NOMO-1 treated with dmso at 0.1 percent for 144 hours (cell line): ENCODE results near the gene PCMT1.
"Not testable (repeated sequence)": the region's sequence is repeated elsewhere in the genome, so short reads cannot be mapped to it uniquely, and the experiment has no call there.

Source experiments
- DNase-seq: peaks from one replicate; lab custom pipeline; 2025; ENCODE audit not compliant: unreplicated experiment; lab: John Stamatoyannopoulos, UW

PCMT1 gene

DNA sequence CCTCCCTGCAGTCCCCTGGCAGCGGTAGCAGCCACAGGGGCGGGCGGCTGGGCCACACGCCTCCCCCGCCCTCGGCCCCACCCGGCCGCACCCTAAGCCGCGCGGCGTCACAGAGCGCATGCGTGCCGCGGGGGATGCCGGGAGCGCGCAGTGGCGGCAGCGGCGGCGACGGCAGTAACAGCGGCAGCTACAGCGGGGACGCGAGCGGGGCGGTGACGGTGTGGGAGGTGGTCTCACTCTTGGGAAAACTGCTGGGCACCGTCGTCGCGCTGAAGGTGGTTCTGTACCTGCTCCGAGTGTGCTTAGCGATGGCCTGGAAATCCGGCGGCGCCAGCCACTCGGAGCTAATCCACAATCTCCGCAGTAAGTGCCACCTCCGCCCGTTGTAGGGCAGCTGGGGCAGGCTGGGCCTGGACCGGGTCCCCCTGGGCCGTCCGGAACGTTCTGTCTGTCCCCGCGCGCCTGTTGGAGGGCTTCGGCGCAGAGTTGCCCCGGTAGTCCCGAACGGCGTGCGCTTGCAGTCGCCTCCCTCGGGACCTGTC, at the start of gene PCMT1:
Gene PCMT1, plus strand, starts transcription at position 148 of the 542 bp plus-strand sequence. Its CDS starts 161 bp downstream, at position 309.
- peak; percentile 87 for DNase-seq

DNA sequence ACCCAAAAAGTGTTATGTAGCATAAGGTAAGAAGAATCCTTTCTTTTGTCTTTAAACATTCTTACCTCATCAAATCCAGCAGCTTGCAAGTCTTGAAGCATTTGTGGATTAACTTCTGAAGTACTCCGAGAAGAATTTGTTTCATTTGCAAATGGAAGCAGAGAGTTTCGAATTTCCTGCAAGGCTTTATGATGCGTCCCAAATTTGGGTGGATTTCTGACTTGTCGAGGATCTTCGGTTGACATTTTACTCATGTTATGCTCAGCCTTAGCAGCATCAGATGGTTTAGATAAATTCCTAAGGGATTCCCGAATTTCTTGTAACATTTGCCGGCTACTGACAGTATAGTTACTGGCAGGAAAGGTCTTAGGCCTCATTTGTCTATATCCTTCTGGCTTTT, 47.8 kb upstream of the PCMT1 start:
- DNase-seq = no peak

DNA sequence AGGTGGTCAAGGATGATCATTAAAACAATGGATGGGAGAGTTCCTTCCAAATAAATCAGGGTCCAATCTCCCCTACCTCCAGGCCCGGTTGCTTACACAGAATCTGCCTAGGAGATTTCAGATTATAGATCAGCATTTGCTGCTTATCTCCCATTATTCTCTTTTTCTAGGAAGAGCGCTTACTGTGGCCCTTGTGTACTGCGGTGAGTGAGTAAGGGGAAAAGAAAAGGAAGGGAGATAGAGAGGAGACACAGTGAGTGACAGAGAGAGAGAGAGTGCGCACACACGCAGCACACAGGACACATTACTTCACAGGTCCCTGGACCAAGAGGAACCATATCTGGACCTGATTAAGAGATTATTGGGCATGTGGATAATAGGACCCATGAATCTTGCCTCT, 37.8 kb upstream of the PCMT1 start:
- DNase-seq = no peak

DNA sequence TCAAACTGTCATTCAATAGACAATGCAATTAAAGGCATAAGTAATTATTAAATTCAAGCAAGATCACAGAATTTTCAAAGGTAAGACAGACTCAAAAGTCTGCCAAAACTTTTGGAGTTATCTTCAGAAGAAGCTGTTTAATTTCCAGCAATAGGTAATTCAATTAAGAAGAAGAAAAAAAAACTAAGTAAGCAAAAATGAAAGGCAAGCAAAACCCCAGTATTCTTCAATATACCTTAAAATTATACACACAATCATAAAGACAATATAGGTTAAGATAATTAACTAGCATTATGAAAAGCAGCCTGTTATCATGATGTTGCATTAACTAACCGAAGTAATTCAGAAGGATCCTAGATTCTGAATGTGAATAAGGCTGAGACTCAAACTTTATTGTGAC, 35.1 kb upstream of the PCMT1 start:
- DNase-seq = no peak

DNA sequence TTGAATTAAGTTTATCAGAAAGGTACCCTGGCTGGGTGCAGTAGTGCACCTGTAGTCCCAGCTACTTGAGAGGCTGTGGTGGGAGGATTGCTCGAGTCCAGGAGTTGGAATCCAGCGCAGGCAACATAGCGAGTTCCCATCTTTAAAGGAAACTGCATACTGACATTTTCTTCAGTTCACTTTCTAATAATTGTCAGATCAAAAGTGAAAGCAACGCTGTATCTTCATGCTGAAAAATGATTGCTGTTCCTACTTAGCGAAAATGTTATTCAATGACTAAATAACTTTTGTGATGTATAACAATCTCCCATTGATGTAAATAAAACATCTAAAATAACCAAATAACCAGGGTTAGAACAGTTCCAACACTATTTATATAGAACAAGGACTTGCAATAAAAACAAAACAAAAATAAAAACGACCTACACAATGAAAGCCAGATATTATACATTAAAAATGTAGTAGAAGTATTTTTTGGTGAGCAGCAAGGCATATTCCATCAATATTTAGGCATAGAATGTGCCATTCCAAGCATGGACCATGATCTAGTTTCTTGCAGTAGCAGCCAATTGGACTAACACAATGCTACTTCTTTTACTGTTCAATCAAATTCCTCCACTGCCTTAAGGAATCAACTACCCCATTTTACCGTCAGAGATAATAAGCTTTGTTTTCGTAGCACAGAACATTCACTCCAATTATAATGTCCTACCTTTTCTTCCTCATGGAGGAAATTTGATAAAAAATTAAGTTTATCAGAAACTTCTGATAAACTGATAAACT, 33.2 kb upstream of the PCMT1 start:
- no peak for DNase-seq

DNA sequence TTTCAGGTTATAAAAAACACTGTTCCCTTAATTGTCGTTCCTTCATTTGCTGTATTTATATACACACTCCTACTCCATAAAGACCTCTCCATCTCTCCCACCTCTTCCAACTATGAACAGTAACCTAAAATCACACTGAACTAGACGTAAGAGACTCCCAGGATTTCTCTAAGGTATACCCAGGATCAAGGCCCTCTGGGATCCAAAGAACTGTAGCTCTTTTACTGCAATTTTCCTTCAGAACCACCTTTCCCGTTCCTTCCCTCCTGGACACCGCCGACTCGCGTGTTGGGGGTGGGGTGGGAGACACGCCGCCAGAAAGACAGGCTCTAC, 32.3 kb upstream of the PCMT1 start:
- DNase-seq = no peak

DNA sequence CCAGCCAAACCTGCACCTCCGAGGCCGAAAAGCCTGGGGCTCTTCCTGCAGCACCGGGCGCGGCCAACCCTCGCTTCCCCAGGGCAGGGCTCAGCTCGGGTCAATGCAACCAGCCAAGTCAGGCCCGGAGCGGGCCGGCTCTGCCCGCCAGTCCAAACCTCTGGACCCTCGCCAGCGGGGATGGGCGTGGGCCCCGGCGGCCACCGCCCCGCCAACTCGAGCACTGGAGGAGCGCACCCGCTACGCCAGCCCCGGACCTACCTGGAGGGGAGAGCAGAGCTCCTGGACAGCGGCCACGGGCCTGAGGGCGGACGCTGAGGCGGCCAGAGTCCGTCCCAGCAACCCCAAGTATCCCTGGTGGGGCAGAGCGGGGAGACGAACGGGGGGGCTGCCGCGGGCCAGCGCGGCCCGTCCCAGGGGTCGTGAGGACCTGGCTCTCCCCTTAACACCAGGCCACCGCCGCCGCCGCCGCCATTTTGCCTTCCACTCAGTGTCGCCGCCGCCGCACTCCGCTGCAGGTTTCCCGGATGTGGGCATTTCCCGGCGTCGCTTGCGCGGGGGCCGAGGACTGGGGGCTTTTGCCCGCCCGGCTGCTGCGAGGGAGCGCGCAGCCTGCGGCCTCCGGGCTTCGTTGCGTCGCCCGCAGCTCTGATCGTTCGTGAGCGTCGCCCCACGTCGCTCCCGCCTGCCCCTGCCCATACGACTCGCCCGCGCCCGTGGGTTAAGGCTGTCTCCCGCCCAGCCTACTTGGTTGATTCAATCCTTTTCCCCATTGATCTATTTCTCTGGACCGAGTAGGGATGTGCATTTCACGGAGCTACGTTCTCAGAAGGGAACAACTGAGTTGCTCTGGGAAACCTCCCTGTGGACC, 31.7 kb upstream of the PCMT1 start, which contains the start of gene LATS1:
Gene LATS1, minus strand, starts transcription at position 514 of the 871 bp plus-strand sequence. CDS start 15,975 bp downstream, outside the sequence.
- DNase-seq = peak; percentile 72

DNA sequence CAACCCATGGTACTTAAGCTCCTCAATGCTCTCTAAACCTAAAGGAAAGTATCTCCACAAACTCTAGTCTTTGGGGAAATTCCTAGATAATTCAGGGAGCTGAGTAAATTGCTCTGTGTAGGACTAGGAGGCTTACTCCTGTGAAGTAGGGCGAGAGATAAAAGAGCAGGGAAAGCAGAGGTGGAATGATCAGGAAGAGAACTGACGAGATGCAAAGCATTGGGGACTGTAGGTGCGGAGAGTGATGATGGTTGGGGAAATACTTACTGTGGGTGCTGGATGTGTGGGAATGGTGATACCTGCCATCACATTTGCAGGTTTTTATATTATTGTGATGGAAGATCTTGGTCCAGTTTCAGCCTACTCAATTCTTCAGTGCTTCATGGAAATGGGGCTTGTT, 30.0 kb upstream of the PCMT1 start:
- no peak for DNase-seq

DNA sequence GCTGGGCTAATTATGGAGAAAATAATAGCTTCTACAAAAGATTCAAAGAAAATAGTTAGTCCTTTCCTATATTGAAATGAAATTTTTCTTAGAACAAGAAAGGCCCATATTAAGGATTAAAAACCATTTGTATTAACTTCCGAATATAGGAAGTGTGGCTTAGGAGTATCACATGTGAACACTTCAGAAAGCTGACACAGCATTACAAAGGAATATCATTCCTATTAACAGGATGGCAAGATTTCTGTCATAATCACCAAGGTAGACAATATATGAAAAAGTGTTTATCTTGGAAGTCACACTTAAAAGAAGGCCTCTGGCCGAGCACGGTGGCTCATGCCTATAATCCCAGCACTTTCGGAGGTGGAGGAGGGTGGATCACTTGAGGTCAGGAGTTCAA, 26.3 kb upstream of the PCMT1 start:
- DNase-seq = no peak

DNA sequence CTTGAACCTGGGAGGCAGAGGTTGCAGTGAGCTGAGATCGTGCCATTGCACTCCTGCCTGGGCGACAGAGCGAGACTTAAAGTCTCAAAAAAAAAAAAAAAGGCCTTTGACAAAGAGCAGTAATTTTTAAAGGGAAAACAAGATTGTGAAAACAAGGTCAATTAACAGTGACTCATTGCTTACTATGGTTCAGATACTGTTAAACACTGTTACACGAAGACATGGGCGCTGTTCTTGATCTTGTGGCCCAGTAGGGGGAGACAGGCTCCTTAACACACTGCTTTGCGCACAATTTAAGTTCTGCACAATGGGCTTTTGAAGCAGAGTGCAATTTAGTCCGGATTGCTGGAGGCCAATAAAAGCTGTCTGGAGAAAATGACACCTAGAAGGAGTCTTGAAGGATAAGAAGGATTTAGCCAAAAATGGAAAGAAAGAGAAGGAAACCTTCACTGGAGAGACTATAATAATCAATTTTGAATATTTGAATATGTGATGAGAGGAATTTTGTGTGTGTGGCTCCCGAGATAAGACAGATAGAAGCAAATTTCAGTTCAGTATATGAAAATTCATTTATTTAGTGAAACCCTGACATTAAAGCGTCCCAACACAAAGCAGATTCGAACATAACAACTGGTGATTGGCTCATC, 25.6 kb upstream of the PCMT1 start:
- DNase-seq = peak; percentile 80

DNA sequence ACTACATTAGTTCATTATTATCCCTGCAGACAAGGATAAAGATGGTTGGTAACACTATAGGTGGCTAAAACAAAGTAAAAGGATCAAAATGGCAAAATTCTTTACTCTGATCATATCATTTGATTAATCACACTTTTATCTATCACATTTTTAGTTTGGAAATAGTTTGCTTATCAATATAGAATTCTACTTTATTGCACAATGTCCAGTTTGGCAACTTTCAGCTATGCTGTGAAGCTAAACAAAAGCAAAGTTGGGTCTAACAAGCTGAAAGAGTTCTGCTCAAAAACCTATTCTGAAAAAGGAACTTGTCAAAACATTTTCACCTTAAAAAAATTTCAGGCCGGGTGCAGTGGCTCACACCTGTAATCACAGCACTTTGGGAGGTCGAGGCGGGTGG, 23.8 kb upstream of the PCMT1 start:
- DNase-seq = no peak

DNA sequence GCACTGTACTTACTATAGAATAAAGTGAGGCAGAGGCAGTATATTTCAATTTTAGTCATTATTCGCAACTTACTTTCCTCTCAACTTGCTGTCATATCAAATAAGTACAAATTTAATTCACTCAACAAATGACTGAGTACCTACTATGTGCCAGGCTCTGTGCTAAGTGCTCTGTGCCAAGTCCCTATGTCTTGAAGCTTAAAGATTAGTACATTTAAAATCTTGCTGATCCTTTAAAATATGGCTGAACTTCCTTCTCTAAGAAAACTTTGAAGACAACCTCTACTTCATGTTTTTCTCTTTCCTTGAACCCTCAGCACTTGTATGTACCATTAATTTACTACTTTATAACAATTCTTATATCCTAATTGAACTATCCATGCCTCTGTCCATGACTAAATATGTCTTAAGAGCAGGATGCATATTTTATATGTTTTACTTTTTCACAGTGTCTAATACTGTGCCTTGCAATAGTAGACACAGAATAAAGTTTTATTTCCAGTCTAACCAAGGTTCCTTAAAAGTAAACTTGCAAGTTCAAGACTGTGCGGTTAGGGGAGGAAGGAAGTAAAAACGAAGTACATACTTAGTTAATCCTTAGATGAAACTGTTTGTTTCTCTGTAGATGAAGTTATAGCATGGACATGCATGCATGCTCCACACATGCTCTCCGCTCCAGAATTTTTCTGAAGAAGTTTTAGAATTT, 21.6 kb upstream of the PCMT1 start:
- peak; percentile 20 for DNase-seq

DNA sequence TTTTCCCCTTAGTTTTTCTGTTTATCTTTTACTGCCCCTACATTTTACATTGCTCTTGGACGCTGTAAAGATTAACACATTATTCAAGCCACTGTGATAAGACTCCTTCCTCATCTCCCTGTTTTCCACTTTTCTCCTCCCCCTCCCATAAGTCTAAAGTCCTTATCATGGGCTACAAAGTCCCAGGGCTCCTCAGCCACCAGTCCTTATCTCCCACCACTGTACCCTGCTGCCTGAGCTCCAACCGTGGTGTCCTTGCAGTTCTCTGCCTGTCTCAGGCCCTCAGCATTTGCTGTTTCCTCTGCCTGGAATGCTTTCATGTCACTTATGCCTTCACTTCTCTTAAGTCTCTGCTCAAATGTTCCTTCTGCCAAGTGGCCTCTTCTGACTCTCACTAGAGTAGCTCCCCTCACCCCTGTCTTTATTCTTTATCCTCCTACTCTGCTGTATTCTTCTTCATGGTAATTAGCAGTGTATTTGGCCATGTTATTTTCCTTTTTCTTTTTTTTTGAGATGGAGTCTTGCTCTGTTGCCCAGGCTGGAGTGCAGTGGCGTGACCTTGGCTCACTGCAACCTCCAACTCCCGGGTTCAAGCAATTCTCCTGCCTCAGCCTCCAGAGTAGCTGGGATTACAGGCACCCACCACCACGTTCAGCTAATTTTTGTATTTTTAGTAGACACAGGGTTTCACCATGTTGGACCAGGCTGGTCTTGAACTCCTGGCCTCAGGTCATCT, 20.9 kb upstream of the PCMT1 start:
- DNase-seq = no peak

DNA sequence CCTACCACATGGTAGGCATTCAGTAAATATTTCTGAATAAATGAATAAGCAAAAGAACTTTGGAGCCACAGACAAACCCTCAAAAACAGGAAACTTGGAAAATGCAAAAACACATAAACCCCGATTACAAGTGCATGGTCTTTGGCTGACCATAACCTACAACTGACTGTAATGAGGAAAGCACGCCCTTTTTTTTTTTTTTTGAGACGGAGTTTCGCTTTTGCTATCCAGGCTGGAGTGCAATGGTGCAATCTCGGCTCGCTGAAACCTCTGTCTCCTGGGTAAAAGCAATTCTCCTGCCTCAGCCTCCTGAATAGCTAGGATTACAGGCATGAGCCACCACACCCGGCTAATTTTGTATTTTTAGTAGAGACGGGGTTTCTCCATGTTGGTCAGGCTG, 19.7 kb upstream of the PCMT1 start:
- DNase-seq = peak; percentile 11

DNA sequence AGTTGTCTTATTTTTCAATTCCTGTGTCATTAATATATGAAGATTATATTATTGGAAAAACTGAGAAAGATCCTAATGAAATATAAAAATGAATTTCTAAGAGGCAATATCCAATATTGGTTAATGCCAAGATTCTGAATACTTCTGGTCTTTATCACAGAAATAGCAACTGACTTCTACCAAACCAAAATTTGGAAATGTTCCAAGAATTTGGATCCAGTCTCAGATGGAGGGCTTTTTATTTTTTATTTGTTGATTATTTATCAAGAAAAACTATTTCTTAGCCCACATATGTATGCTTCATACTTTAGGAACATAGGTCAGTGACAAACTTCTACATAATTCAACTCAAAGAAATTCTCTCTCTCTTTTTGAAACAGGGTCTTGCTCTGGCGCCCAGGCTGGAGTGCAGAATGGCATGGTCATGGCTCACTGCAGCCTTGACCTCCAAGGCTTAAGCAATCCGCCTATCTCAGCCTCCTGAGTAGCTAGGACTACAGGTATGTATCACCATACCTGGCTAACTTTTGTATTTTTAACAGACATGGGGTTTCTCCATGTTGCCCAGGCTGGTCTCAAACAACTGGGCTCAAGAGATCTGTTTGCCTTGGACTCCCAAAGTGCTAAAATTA, 16.3 kb upstream of the PCMT1 start:
- no peak for DNase-seq

DNA sequence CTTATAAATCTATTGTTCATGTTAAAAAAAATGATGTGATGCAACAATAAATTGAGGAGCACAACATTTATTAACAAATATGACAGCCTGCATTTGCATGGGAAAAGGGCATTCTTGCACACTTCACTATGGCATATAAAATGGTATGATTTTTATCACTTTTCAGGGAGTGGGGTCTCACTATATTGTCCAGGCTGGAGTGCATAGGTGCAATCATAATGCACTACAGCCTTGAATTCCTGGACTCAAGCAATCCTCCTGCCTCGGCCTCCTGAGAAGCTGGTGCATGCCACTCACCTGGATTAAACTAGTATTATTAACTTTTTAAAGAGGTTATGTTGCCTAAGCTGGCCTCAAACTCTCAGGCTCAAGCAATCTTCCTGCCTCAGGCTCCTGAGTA, 14.6 kb upstream of the PCMT1 start:
- no peak for DNase-seq

DNA sequence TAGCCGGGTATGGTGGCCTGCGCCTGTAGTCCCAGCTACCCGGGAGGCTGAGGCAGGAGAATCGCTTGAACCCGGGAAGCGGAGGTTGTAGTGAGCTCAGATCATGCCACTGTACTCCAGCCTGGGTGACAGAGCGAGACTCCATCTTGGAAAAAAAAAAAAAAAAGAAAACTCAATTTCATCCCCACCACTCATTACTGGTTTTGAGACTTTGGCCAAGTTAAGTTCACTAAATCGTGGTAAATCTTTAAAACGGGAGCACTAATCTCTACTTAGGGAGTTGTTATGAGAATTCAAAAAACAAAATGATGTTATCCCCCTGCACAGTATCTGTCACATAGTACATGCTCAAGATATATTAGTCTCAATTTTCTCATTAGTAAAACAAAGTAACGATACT, 4.3 kb upstream of the PCMT1 start:
- not testable (repeated sequence) for DNase-seq

DNA sequence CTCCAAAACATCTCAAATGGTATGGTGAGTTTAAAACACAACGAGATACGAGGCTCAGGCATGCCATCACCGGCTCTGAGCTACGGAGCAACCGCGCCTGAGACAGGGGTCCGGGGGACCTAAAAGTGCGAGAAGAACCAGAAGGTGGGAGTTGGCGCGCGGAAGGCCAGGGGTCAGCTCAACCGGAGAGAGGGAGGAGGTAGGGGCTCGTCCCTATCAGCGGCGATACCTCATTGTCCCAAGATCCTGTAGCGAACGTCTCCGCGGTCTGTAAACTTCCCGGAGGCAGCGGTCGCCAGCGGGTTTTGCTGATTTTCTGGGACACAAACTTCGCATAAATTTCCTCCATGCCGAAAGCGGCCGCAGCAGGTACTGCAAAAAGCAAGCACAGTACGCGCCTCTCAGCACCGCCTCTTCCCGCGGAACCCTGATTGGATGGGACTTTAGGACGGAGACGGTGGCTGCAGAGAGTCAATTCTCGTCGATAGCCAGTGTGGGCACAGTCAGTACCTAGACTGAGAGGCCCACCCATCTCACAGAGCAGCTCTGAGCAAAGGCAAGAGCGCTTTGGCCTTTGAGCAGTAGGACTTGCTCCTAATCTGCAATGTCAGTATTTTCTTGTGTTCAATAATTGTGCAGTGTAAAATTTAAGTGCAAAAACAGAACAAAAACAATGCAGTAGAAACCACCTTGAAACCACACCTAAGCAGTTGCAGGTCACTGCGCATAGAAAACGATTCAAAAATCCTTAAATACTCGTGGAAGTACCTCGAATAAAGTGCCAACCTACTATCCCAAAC, 3.2 kb upstream of the PCMT1 start, which contains the start of gene NUP43:
Gene NUP43, minus strand, starts transcription at position 383 of the 800 bp plus-strand sequence. Its CDS starts 34 bp downstream, at position 349.
- peak; percentile 92 for DNase-seq
